WI38 (cell line): ENCODE measurements around the gene RAB5B.

Experiments used
- H3K4me3 ChIP-seq: 2 replicates; pipeline ENCODE4 v1.5.1; 2011; ENCODE audit warnings: low read depth, mild to moderate bottlenecking, control low read depth, low read length
- TF ChIP-seq, protein P1 (sequence below): IDR thresholded peaks from 2 replicates; pipeline ENCODE4 v1.5.1; 2012; ENCODE audit warnings: low read depth, mild to moderate bottlenecking, control low read depth, low read length

The RAB5B gene

DNA sequence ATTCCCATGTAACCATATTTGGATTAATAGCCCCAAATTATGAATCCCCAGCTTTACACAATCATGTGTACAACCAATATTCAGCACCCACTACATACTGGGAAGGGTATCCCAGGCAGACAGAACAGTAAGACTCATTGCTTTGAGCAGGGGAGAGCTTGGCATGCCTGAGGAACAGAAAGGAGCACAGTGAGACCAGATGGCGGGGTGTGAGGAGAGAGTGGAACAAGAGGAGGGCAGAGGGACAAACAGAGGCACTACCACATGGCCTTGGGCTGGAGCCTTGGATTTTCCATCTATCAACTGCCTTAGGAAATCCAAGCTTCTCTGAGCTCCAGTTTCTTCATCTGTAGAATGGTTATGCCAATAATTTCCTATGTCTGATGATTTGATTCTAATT is 39.1 kb upstream of the RAB5B start:
- no peak overlapping the region for H3K4me3 ChIP-seq
- TF ChIP-seq, protein P1, sequence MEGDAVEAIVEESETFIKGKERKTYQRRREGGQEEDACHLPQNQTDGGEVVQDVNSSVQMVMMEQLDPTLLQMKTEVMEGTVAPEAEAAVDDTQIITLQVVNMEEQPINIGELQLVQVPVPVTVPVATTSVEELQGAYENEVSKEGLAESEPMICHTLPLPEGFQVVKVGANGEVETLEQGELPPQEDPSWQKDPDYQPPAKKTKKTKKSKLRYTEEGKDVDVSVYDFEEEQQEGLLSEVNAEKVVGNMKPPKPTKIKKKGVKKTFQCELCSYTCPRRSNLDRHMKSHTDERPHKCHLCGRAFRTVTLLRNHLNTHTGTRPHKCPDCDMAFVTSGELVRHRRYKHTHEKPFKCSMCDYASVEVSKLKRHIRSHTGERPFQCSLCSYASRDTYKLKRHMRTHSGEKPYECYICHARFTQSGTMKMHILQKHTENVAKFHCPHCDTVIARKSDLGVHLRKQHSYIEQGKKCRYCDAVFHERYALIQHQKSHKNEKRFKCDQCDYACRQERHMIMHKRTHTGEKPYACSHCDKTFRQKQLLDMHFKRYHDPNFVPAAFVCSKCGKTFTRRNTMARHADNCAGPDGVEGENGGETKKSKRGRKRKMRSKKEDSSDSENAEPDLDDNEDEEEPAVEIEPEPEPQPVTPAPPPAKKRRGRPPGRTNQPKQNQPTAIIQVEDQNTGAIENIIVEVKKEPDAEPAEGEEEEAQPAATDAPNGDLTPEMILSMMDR: no peak

DNA sequence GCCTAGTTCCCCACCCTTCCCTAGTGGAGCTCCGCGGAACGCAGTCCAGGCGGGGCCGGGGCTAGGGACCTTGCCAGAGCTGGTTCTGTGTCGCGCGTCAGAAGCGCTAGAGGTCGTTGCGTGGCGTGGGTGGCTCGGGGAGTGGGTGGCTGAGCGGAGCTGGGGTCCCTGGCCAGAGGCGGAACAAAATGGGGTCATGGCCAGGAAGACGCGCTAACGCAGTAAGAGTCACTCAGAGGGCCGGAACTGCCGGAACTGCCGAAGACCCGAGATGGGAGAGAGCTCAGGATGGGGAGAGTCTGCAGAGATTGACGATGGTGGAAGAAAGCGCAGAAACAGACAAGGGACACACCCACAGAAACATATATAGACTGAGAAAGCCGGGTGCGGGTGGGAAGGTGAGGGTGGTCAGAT is 38.1 kb upstream of the RAB5B start:
- TF ChIP-seq, protein P1: no peak
- no peak overlapping the region for H3K4me3 ChIP-seq

DNA sequence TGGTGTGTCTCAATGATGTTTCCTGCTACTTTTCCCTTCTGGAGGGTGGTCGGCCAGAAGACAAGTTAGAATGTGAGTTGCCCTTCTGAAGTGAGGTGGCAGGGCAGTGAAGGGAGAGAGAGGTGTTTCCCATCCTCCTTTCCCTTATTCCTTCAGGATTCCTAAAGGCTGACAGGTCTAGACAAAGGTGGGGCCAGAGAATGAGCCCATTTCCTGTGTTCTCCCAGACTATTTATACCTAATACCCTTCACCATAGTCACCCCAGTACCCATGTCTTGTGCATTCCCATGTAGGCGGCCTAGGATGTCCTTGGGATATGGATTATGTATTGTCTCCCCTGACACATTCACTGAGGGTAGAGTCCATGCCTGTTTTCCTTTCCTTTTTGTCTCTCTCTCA is 35.9 kb upstream of the RAB5B start:
- no peak overlapping the region for H3K4me3 ChIP-seq
- TF ChIP-seq, protein P1: no peak

DNA sequence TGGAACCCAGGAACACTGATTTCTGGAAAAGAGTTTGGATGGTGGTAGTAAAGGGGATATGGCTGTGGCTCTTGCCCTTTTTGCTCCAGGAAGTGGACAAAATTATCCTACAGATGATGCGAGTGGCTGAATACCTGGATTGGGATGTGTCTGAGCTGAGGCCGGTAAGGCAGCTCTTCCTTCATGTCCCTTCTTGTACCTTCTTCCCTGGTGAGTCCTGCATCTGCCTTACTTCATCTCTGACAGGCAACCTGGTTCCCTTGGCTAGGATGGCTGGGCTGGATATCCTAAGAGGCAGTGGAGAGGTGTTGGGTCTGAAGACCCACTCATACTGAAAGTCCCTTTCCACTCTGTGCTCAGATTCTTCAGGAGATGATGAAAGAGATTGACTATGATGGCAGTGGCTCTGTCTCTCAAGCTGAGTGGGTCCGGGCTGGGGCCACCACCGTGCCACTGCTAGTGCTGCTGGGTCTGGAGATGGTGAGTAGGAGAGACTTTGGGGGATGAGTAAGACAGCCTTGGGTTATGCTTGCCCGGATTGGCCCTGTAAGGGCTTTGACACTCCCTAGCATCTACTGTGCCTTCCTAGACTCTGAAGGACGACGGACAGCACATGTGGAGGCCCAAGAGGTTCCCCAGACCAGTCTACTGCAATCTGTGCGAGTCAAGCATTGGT is 34.9 kb upstream of the RAB5B start:
- TF ChIP-seq, protein P1: no peak

DNA sequence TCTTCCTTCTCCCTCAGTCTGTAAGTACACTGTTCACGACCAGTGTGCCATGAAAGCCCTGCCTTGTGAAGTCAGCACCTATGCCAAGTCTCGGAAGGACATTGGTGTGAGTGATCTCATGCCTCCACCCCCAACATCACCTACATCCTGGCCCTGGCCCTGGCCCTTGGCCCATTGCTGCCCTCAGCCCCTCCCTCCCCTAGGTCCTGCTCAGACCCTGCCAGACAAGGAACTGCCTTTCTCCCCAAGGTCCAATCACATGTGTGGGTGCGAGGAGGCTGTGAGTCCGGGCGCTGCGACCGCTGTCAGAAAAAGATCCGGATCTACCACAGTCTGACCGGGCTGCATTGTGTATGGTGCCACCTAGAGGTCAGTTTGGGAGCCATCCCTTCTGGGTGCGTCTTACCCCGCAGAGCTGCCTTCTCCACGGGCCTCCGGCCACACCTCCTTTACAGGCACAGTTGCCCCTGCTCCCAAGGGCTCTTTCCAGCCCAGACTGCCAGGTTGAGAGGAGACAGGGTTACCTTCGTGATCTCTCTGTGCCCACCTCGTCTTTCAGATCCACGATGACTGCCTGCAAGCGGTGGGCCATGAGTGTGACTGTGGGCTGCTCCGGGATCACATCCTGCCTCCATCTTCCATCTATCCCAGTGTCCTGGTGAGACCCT is 33.7 kb upstream of the RAB5B start:
- TF ChIP-seq, protein P1: peak; percentile 88
- H3K4me3 ChIP-seq: no peak overlapping the region

More for the DNA sequence above, 34.9 kb upstream of the RAB5B start:
- H3K4me3 ChIP-seq: no peak overlapping the region

DNA sequence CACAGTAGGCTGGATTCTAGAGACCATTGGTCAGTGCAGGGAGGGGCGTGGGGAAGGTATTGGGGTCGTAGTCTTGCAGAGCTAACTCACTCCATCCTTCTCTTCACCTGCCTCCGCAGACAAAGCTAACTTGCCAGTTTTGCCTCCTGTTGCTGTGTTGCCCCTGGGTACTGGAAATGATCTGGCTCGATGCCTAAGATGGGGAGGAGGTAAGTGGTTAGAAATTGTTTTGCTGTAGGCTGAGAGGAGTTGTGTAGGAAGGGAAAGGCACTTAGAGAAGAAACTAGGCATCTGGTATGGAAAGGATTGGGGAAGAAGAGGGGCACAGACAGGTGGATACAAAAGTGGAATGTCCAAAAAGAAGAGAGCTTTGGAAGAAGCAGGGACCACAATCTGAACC is 31.8 kb upstream of the RAB5B start:
- no peak overlapping the region for H3K4me3 ChIP-seq
- TF ChIP-seq, protein P1: no peak

DNA sequence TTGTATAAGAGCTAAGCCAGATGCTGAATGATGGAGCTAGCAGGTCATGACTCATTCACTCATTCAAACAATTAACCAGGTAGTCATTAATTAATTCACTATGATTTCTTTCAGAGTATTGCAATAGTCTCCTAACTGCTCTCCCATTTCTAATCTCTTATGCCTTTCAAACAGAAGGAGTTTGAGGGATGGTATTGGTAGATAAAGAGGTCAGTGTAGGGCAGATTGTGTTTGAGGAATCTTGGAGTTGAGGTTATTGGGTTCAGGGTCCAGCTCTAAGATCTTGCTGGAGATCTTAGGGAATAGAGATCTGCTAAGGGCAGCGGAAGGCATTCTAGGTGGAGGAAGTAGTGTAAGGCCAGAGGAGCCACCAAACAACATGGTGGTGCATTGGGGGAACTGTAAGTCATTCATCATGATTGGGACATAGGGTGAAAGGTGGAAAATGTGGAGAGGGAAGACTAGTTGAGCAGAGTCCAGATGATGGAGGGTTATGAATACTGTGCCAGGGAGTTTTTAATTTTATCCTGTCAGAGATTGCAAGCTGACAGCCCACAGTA is 31.2 kb upstream of the RAB5B start:
- TF ChIP-seq, protein P1: no peak
- H3K4me3 ChIP-seq: no peak overlapping the region
